ENCODE data around the gene MTURN. TPM values are rescaled to one million over a fixed set of nuclear protein-coding genes. Genes with fewer than 3 reads are reported as not detected.

MTURN gene

GRCh38 chr7:30206942-30207341 lies 72.2 kb downstream of the MTURN start:
- H2BK12ac ChIP-seq (ENCODE audit: low read length) = no peak overlapping the region
- H2BK5ac ChIP-seq (ENCODE audit: low read length) = no peak overlapping the region
- peaks cover 0 to 5% (median 0%) of the 10 kb centered on the region in 3 experiments for H3K27me3 ChIP-seq (ENCODE audit: control insufficient read depth in 3 of 3, insufficient read depth in 3 of 3, low read depth in 1 of 3, low read length in 3 of 3)
- H3K4me1 ChIP-seq (ENCODE audit: control insufficient read depth in 2 of 2, insufficient read depth in 1 of 2, low read depth in 1 of 2, low read length in 2 of 2) = peaks cover 6% of the 10 kb centered on the region in 2 donors
- no peaks in the 10 kb centered on the region for H3K36me3 ChIP-seq (replicated peaks in 1 of 2; ENCODE audit: control insufficient read depth in 2 of 2, insufficient read depth in 2 of 2, low read length in 2 of 2)
- no peak overlapping the region for H2BK120ac ChIP-seq (ENCODE audit: low read depth, low read length)
- no peaks in the 10 kb centered on the region for H3K79me1 ChIP-seq (ENCODE audit: low read depth, low read length)
- H4K91ac ChIP-seq (ENCODE audit: low read depth, low read length, poor library complexity) = no peak overlapping the region
- H3K9me3 ChIP-seq (replicated peaks in 1 of 2; ENCODE audit: control insufficient read depth in 2 of 2, insufficient read depth in 1 of 2, low read depth in 1 of 2, low read length in 2 of 2) = peaks cover 0 to 4% of the 10 kb centered on the region in 2 donors
- no peak overlapping the region for H3K4me3 ChIP-seq (ENCODE audit: low read length in 2 of 2)
- no peak overlapping the region for H3K23ac ChIP-seq (ENCODE audit: low read depth, low read length, poor library complexity)
- H3K4me2 ChIP-seq (ENCODE audit: insufficient read depth, low read length, poor library complexity, severe bottlenecking) = no peak overlapping the region
- H3K4ac ChIP-seq (ENCODE audit: low read length) = no peak overlapping the region
- H4K8ac ChIP-seq (ENCODE audit: low read depth, low read length) = no peak overlapping the region
- no peak overlapping the region for H2BK15ac ChIP-seq (ENCODE audit: low read length)
- H3K14ac ChIP-seq (ENCODE audit: low read length) = no peak overlapping the region
- DNase-seq (ENCODE audit: low spot score) = no peak
- WGBS, 2 donors (ENCODE audit: extremely low coverage in 2 of 2, insufficient read length in 2 of 2, insufficient replicate concordance in 1 of 2) = no CpG with 5 or more reads among the region's 8 CpGs
- H3K9ac ChIP-seq (ENCODE audit: low read depth, low read length, poor library complexity) = no peak overlapping the region
- H3K18ac ChIP-seq (ENCODE audit: low read length) = no peak overlapping the region
- peak overlapping the region; percentile 13 for H2AFZ ChIP-seq (ENCODE audit: low read length)
- H3K27ac ChIP-seq (replicated peaks; ENCODE audit: low read length) = no peak overlapping the region
- no peak overlapping the region for H2AK5ac ChIP-seq (ENCODE audit: low read depth, low read length)

- H3K14ac ChIP-seq (ENCODE audit: low read length) = no peak overlapping the region
- no peak overlapping the region for H3K9ac ChIP-seq (ENCODE audit: low read depth, low read length, poor library complexity)
- no peak overlapping the region for H3K23ac ChIP-seq (ENCODE audit: low read depth, low read length, poor library complexity)
- no peak overlapping the region for H2BK5ac ChIP-seq (ENCODE audit: low read length)
- peaks cover 0 to 5% (median 0%) of the 10 kb centered on the region in 3 experiments for H3K27me3 ChIP-seq (ENCODE audit: control insufficient read depth in 3 of 3, insufficient read depth in 3 of 3, low read depth in 1 of 3, low read length in 3 of 3)
- no CpG with 5 or more reads among the region's 4 CpGs for WGBS, 2 donors (ENCODE audit: extremely low coverage in 2 of 2, insufficient read length in 2 of 2, insufficient replicate concordance in 1 of 2)
- H3K4me2 ChIP-seq (ENCODE audit: insufficient read depth, low read length, poor library complexity, severe bottlenecking) = no peak overlapping the region
- H3K18ac ChIP-seq (ENCODE audit: low read length) = no peak overlapping the region
- H4K8ac ChIP-seq (ENCODE audit: low read depth, low read length) = no peak overlapping the region
- H3K27ac ChIP-seq (replicated peaks; ENCODE audit: low read length) = no peak overlapping the region
- peaks cover 0 to 4% of the 10 kb centered on the region in 2 donors for H3K9me3 ChIP-seq (replicated peaks in 1 of 2; ENCODE audit: control insufficient read depth in 2 of 2, insufficient read depth in 1 of 2, low read depth in 1 of 2, low read length in 2 of 2)
- H3K36me3 ChIP-seq (replicated peaks in 1 of 2; ENCODE audit: control insufficient read depth in 2 of 2, insufficient read depth in 2 of 2, low read length in 2 of 2) = no peaks in the 10 kb centered on the region
- no peak overlapping the region for H2BK12ac ChIP-seq (ENCODE audit: low read length)
- no peak overlapping the region for H2AFZ ChIP-seq (ENCODE audit: low read length)
- H3K4ac ChIP-seq (ENCODE audit: low read length) = no peak overlapping the region
- no peak overlapping the region for H2BK15ac ChIP-seq (ENCODE audit: low read length)
- no peaks in the 10 kb centered on the region for H3K79me1 ChIP-seq (ENCODE audit: low read depth, low read length)
- no peak overlapping the region for H2AK5ac ChIP-seq (ENCODE audit: low read depth, low read length)
- H3K4me1 ChIP-seq (ENCODE audit: control insufficient read depth in 2 of 2, insufficient read depth in 1 of 2, low read depth in 1 of 2, low read length in 2 of 2) = peaks cover 6% of the 10 kb centered on the region in 2 donors
- H2BK120ac ChIP-seq (ENCODE audit: low read depth, low read length) = no peak overlapping the region
- no peak overlapping the region for H3K4me3 ChIP-seq (ENCODE audit: low read length in 2 of 2)
- no peak overlapping the region for H4K91ac ChIP-seq (ENCODE audit: low read depth, low read length, poor library complexity)
- DNase-seq (ENCODE audit: low spot score) = no peak
Observed at GRCh38 chr7:30207376-30207775, 72.6 kb downstream of the MTURN start.

- no peak overlapping the region for H3K27ac ChIP-seq (replicated peaks; ENCODE audit: low read length)
- no peak overlapping the region for H3K18ac ChIP-seq (ENCODE audit: low read length)
- H3K9ac ChIP-seq (ENCODE audit: low read depth, low read length, poor library complexity) = no peak overlapping the region
- H3K4ac ChIP-seq (ENCODE audit: low read length) = no peak overlapping the region
- H3K36me3 ChIP-seq (replicated peaks in 1 of 2; ENCODE audit: control insufficient read depth in 2 of 2, insufficient read depth in 2 of 2, low read length in 2 of 2) = no peaks in the 10 kb centered on the region
- peaks cover 0 to 5% (median 0%) of the 10 kb centered on the region in 3 experiments for H3K27me3 ChIP-seq (ENCODE audit: control insufficient read depth in 3 of 3, insufficient read depth in 3 of 3, low read depth in 1 of 3, low read length in 3 of 3)
- no peak overlapping the region for H2AK5ac ChIP-seq (ENCODE audit: low read depth, low read length)
- H2BK15ac ChIP-seq (ENCODE audit: low read length) = no peak overlapping the region
- no peak overlapping the region for H2AFZ ChIP-seq (ENCODE audit: low read length)
- H2BK12ac ChIP-seq (ENCODE audit: low read length) = no peak overlapping the region
- no peak overlapping the region for H3K4me2 ChIP-seq (ENCODE audit: insufficient read depth, low read length, poor library complexity, severe bottlenecking)
- no peak overlapping the region for H3K4me3 ChIP-seq (ENCODE audit: low read length in 2 of 2)
- no peak overlapping the region for H2BK120ac ChIP-seq (ENCODE audit: low read depth, low read length)
- no peaks in the 10 kb centered on the region for H3K79me1 ChIP-seq (ENCODE audit: low read depth, low read length)
- H3K23ac ChIP-seq (ENCODE audit: low read depth, low read length, poor library complexity) = no peak overlapping the region
- peaks cover 0 to 4% of the 10 kb centered on the region in 2 donors for H3K9me3 ChIP-seq (replicated peaks in 1 of 2; ENCODE audit: control insufficient read depth in 2 of 2, insufficient read depth in 1 of 2, low read depth in 1 of 2, low read length in 2 of 2)
- H2BK5ac ChIP-seq (ENCODE audit: low read length) = no peak overlapping the region
- WGBS, 2 donors (ENCODE audit: extremely low coverage in 2 of 2, insufficient read length in 2 of 2, insufficient replicate concordance in 1 of 2) = no CpG with 5 or more reads among the region's 5 CpGs
- H3K14ac ChIP-seq (ENCODE audit: low read length) = no peak overlapping the region
- no peak overlapping the region for H4K8ac ChIP-seq (ENCODE audit: low read depth, low read length)
- DNase-seq (ENCODE audit: low spot score) = no peak
- H4K91ac ChIP-seq (ENCODE audit: low read depth, low read length, poor library complexity) = no peak overlapping the region
- H3K4me1 ChIP-seq (ENCODE audit: control insufficient read depth in 2 of 2, insufficient read depth in 1 of 2, low read depth in 1 of 2, low read length in 2 of 2) = peaks cover 6 to 8% of the 10 kb centered on the region in 2 donors
Observed at GRCh38 chr7:30209951-30210350, 75.2 kb downstream of the MTURN start.

Small RNA genes lying within 50 kb of the gene (small RNA-seq; reads per million reads assigned to genes)
- gene RPS27P16 (ENCODE audit: insufficient read depth) = not detected

Measured in neuronal stem cell (in vitro differentiated cells).